ENCODE data around the gene HYI. TPM values are rescaled to one million over a fixed set of nuclear protein-coding genes. Genes with fewer than 3 reads are reported as not detected.
A peak's percentile ranks its signal among the peaks of the same experiment; 100 is the strongest.
"Not testable (repeated sequence)": the region's sequence is repeated elsewhere in the genome, so short reads cannot be mapped to it uniquely, and the experiment has no call there.

HYI gene
- total RNA-seq, 1 donor from 2014 or later, result 28.9 TPM

DNA sequence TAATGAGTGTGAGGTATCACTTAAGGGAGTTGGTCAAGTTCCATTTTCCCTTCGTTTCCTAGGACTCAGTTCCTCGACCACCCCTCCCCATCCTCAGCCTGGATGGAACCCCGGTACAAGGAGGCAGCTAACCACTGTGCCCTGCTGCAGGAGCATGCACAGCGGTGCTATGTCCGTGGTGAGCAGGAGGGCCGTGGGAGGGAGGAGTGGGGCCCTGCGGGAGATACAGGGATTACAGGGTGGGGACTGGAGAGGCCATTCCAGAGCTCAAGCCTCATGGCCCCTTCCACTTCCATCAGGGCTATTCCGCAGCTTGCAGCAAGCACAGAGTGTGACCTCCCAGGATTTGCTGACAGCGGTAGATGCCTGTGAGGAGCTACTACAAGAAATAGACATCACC is 25.8 kb downstream of the HYI start:
- no peak for DNase-seq (ENCODE audit: low read depth)

DNA sequence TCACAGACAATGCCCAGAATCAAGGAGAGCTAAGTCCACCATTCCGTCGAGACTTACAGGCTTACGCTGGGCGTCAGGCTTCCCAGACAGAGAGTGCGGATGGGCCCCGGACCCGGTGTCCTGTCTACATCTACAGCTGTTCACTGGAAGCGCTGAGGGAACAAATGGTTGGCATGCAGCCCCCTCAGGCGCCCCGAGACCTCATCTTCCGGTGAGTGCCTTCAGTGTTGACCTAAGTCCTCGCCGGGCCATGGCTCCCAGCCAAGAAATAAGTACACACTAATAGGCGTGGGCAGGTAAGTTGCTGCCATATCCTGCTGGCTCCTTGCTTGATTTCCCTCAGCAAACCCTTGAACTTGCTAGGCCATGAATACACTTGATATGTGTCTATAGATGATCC is 26.2 kb downstream of the HYI start:
- no peak for DNase-seq (ENCODE audit: low read depth)

DNA sequence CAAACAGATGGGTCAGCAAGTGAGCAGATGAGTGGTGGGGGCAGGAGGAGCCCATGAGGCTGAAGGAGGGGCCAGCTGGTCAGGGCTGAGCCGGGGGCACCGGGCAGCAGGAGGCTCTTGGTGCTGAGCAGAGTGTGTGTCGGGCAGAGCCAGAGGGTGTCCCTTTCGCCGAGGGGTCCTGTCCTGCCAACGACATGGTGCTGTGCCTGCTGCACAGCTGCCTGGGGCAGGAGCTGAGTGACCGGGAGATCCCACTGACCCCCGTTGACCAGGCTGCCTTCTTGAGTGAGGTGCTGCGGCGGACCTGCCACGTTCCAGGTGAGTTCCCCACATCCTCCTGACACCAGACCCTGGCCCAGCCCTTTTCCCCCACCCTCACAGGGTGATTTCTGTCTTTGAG is 27.5 kb downstream of the HYI start:
- DNase-seq (ENCODE audit: low read depth), result no peak

DNA sequence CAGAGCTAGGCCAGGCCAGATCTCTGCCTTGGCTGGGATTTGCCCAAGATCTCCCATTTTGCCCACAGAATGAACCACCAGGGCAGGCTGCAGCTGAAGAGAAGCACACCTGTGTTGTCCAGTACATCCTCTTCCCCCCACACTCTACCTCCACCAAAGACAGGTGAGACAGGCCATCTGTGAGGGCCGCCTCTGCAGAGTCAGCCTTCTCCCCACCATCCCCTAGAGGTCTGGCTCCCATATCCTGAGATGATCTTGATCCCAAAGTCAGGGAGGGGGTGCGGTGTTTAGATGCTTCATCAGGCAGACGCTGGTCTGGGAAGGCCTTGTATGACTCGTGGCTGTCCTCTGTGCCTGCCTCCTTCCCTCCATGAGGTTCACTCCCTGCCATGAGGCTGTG is 28.7 kb downstream of the HYI start:
- DNase-seq (ENCODE audit: low read depth), result no peak

DNA sequence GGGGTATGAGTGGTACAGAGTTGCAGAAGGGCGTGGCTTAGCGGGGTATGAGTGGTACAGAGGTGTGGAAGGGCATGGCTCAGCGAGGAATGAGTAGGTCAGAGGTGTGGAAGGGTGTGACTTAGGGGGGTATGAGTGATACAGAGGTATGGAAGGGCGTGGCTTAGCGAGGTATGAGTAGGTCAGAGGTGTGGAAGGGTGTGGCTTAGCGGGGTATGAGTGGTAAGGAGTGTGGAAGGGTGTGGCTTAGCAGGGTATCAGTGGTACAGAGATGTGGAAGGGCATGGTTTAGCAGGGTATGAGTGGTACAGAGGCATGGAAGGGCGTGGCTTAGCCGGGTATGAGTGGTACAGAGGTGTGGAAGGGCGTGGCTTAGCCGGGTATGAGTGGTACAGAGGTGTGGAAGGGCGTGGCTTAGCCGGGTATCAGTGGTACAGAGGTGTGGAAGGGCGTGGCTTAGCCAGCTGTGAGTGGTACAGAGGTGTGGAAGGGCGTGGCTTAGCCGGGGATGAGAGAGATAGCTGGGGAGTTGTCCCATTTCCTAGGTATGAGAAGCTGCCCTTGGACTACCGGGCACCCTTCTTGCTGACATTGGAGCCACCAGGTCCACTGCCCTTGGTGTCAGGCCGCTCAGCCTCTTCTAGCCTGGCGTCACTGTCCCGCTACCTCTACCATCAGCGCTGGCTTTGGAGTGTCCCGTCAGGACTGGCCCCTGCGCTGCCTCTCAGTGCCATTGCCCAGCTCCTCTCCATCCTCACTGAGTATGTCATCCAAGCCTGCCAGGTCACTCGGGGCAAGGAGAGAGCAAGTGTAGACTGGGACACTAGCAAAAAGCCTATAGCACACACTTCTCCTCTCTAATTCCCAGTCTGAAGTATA is 29.8 kb downstream of the HYI start:
- peak; percentile 22 for DNase-seq (ENCODE audit: low read depth)

DNA sequence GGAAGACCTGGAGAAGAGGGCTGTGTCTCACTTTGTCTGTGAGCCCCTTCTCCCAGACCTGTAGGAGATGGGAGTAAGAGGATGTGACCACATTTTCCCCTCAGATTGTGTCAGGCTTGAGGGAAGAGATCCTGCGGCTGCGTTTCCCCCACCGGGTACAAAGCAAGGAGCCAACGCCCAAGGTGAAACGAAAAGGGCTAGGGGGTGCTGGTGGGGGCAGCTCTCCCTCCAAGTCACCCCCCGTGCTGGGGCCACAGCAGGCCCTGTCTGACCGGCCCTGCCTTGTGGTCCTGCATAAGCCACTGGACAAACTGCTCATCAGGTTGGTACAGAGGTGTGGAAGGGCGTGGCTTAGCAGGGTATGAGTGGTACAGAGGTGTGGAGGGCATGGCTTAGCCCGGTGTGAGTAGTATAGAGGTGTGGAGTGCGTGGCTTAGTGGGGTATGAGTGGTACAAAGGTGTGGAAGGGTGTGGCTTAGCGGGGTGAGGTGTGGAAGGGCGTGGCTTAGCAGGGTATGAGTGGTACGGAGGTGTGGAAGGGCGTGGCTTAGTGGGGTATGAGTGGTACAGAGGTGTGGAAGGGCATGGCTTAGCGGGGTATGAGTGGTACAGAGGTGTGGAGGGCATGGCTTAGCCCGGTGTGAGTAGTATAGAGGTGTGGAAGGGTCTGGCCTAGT is 30.6 kb downstream of the HYI start:
- DNase-seq (ENCODE audit: low read depth), result no peak

DNA sequence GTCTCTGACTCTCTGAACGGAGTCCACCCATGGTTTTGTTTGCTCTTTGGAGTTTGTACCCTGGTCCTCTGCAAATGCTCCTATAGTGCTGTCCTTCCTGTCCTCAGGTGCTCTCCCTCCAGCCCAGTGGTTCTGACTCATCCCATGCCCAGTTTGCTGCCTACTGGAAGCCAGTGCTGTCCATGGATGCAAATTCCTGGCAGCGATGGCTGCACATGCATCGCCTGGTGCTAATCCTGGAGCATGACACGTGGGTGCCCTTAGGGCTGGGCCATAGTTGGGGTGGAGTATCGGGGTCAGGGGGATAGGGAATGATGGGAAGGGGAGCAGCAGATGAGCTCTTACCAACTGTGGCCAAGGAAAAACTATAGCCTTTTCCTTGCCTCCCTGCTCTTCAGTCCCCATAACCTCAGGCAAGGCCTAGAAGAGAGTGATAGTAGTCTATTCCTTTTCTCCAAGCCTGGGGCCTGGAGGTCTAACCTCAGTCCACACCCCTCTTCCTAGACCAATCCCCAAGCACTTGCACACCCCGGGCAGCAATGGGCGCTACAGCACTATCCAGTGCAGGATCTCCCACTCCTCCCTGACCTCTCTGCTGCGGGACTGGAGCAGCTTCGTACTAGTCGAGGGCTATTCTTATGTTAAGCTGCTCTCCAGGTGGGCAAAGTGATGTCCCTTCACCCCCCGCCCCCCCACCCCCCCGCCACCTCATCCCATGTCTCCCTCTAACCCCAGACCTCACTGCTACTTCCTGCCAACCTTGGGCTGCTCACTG is 31.6 kb downstream of the HYI start:
- DNase-seq (ENCODE audit: low read depth), result peak; percentile 23

DNA sequence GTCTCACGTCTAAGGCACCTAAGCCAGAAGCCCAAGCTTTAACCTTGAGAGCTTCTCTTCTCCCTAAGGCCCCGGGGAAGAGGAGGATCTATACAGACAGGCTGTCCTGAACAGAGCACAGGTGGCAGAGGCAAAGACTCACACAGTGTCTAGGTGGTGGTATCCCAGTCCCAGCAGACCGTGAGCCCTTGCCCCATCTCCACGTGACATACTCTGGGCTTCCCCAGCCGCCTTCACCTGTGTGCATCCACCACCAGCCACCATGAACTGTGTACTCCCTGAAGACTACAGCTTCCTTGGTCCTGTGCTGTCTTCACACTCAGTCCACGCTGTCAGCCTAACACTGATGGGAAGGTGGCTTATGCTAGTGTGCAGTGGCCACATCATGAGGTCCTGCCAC is 32.3 kb downstream of the HYI start:
- DNase-seq (ENCODE audit: low read depth), result no peak

DNA sequence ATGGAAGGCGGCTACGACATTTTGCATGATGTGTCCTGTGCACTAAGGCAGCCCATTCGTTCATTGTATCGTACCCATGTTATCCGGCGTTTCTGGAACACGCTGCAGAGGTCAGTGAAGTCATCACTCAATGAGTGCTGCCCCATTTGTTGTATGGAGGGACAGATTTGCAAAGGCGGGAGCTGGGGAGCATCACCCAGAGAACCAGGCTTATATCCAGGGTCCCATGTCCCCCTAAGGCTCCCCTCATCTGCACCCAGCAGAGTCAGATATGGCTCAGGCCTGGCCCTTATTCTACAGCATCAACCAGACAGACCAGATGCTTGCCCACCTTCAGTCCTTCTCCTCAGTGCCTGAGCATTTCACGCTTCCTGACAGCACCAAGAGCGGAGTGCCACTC is 32.9 kb downstream of the HYI start:
- no peak for DNase-seq (ENCODE audit: low read depth)

DNA sequence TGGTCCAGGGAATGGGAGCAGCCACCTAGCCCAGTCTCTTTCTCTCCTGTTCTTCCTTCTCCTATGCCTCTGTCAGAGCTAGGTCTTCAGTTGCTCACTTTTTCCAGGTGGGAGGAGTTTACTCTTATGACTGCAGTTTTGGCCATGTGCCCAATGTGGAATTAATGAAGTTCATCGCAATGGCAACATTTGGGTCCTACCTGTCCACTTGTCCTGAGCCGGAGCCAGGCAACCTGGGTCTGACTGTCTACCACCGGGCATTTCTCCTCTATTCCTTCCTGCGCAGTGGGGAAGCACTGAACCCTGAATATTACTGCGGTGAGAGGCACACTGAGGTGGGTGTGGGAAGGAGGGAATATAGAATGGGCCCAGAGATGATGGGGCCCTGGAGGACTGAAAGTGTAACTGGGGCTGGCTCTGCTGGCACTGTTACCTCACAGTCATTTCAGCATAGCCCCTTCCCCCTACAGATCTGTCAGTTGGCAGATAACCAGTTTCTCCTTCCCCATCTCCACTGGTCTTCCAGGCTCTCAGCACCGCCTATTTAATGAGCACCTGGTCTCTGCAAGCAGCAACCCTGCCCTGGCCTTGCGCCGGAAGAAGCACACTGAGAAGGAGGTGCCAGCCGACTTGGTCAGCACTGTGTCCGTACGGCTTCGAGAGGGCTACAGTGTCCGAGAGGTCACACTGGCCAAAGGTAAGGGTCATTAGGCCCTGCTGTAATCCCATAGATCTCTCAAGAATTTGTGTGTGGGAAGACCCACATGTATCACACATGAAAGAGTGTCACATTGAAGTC is 33.9 kb downstream of the HYI start:
- no peak for DNase-seq (ENCODE audit: low read depth)

DNA sequence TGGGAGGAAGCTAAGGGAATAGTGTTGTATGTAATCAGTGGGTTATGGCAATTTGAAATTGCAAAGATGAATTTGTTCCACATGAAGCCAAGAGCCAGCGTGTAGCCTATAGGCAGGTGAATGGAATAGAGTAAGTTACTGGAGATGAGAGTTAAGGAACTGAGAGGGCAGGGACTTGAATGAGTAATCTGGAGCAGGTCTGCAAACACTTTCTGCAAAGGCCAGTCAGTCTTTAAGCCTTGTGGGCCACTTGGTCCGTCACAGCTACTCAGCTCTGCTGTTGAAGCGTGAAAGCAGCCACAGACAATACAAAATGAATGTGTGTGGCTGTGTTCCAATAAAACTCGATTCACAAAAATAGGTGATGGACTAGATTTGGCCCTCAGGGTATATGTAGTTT is 34.9 kb downstream of the HYI start:
- DNase-seq (ENCODE audit: low read depth), result no peak

DNA sequence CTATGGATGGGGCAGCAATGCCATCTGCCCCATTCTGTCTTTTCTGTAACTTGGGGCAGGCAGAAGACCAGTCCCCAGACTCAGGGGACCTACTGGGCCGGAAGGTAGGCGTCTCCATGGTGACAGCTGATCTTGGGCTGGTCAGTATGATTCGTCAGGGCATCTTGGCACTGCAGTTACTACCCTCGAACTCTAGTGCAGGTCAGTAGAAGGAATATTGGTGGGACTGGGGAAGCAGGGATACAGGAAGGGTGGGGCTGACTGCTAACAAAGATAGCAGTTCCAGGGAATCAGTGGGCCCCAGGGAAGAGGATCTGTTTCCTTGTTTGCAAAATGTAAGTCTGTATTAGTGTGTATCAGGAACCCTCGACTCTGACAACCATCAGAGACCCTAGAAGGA is 37.8 kb downstream of the HYI start:
- DNase-seq (ENCODE audit: low read depth), result no peak

DNA sequence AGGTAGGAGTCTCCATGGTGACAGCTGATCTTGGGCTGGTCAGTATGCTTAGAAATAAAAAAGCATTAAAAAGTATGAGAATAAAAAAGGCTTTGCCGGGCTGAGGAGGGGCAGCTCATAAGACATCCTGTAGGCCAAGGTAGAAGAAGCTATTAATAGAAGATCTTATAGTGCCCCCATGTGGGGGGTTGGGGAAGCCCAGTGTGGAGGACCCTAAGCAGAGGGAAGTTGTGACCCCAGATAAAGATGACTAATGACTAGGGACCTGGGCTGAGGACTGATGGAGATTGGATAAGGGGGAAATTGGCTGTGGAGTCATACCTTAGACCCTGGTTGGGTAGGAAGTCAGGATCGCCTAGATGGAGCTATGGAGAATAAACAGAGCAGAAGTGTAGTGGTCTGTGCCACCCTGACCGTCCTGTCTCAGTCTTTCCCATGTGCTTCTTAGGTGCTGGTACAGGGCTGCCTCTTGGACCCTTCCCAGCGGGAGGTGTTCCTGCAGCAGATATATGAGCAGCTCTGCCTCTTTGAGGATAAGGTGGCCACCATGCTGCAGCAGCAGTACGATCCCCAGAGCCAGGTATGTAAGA is 39.0 kb downstream of the HYI start:
- peak; percentile 48 for DNase-seq (ENCODE audit: low read depth)

DNA sequence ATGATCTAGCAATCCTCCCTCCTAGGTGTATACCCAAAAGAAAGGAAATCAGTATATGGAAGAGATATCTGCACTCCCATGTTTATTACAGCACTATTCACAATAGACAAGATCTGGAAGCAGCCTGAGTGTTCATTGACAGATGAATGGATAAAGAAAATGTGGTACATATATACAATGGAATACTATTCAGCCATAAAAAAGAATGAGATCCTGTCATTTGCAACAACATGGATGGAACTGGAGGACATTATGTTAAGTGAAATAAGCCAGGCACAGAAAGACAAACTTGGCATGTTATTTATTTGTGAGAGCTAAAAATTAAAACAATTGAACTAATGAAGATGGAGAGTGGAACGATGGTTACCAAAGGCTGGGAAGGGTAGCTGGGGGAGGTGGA is 40.3 kb downstream of the HYI start:
- not testable (repeated sequence) for DNase-seq (ENCODE audit: low read depth)

DNA sequence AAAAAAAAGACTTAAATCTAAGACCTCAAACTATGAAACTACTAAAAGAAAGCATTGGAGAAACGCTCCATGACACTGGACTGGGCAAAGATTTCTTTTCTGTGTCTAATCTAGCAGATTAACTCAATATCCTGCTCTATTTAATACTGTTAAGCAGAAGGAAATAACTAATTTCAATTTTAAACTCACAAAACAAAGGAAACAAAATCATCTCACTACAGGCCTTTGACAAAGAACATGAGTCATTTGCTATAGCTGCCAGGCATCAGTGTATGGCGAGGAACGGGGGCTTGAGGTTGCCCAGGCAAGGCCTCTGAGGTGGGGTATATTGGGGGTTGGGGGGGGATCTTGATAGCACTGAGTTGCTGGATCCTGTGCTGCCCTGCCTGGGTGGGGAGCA is 43.2 kb downstream of the HYI start:
- no peak for DNase-seq (ENCODE audit: low read depth)

DNA sequence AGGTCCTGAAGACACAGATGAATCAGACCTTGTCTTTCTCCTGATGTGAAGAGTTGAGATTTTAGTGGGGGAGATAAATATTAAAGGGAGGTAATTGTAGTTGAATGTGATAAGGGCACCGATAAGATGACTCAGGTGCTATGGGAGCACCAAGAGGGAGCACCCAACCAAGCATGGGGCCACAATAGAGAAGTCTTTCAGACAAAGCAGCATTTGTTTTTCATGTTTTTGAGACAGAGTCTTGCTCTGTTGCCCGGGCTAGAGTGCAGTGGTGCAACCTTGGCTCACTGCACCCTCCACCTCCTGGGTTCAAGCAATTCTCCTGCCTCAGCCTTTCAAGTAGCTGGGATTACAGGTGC is 47.9 kb downstream of the HYI start:
- no peak for DNase-seq (ENCODE audit: low read depth)

DNA sequence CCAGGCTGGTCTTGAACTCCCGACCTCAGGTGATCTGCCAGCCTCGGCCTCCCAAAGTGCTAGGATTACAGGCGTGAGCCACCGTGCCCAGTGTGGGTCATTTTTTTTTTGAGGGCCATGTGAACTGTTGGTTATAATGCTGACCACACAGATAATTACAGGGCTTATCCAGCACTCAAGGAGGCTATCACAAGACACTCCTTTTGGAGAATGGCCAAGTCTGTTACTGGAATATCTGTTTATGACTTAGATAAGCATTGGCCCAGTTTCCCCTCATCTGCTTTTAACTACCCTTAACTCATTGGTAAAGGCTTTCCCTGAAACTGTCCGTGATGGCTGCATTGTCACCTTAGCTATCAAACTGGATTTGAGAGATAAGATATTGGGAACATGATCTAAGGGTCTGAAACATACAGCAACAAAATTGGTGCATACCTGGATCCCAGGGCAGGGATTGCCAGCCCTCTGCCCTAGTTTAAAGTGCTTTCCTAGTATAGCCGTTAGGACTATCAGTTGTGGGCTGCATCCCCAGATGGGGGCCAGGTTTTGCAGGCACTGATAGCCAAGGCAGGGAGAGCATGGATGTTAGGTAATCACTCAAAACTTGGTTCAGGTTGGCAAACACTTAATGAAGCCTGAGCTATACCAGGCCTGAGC is 48.4 kb downstream of the HYI start:
- no peak for DNase-seq (ENCODE audit: low read depth)

DNA sequence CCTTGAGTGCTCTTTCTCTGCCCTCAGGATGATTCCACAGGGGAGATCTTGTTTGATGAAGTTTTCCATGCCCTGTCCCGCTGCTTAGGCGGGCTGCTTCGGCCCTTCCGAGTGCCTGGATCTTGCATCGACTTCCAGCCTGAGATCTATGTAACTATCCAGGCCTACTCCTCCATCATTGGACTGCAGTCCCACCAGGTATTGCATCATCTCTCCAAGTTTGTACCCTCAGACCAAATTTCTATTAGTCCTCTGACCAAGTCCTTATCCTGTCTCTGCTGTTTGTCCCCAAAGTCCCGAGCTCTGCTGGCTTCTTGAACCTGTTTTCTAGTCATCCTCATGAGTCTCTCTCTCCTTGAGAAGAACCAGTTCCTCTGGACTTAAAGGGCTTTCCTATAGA is 49.4 kb downstream of the HYI start:
- no peak for DNase-seq (ENCODE audit: low read depth)

DNA sequence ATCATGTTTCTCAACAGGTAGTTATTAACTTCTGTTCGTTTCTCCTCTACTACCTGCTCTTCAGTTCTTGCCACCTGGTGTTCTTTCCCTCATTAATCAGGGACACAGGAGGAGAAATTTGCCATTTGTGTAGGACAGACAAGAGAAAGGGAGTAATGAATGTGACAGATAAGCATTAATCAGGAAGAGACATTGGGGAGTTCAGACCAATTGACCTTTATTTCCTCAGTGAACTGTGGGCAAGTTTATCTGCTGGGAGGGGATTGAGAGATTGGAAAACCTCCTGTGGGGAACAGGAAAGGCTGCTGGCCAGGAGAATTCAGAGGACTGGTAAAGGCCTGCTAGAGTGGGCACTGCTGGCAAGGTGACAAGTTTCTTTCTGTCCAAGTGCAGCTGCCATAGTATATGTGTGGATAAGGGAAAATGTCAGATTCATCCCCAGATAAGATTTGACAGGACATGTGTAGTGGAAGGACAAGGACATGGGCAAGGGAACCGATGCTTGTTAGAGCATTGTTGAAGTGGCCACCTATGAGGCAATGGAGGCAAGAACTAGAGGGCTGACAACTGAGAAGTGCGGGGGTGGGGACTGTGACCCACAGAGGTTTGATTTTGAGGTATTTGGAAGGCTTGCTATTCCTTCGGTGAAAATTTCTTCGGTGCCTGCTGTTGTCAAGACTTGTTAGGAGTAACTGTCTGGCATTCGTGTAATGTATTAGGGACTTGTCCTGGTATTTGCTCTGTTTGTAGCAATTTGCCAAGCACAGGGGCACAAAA is 51.5 kb downstream of the HYI start:
- DNase-seq (ENCODE audit: low read depth), result no peak
